Stomach (tissue), 4 donors: ENCODE measurements around the gene COX6B2.

ENCODE experiments used
- POLR2A ChIP-seq, 4 donors: fragments of 450-650 bp; IDR thresholded peaks; one replicate each; pipeline ENCODE4 v1.6.1; 2016; ENCODE audit warnings: antibody characterized with exemption in 4 of 4, control low read depth in 2 of 4, mild to moderate bottlenecking in 1 of 4, moderate library complexity in 1 of 4
- TF ChIP-seq, protein P1 (sequence below), 7 experiments: fragments of 450-650 bp in 4 of 7; fragments of 200-600 bp in 3 of 7; sonication (generic) in 3 of 7; IDR thresholded peaks; one replicate each; pipeline ENCODE4 v1.5.1; 2016 to 2019; ENCODE audit warnings: antibody characterized with exemption in 7 of 7, control low read depth in 2 of 7, mild to moderate bottlenecking in 1 of 7

DNA sequence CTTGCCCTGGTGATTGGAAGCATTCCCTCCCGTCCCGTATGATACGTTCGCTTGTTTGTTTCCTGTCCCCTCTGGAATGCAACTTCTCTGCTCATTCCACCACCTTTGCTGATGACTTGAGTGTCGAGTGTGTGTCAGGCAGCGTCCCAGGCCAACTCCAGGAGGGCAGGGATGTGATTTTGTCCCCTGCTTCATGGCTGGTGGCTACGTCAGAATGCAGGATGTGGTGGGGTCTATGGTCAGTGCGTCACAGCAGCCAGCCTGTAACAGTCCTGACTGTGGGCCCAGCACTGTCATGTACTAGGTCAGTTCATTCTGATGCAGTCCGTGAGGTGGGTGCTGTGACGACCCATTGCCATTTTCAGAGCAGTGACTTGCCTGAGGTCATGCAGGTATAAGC, 54.5 kb downstream of the COX6B2 start:
- TF ChIP-seq, protein P1, sequence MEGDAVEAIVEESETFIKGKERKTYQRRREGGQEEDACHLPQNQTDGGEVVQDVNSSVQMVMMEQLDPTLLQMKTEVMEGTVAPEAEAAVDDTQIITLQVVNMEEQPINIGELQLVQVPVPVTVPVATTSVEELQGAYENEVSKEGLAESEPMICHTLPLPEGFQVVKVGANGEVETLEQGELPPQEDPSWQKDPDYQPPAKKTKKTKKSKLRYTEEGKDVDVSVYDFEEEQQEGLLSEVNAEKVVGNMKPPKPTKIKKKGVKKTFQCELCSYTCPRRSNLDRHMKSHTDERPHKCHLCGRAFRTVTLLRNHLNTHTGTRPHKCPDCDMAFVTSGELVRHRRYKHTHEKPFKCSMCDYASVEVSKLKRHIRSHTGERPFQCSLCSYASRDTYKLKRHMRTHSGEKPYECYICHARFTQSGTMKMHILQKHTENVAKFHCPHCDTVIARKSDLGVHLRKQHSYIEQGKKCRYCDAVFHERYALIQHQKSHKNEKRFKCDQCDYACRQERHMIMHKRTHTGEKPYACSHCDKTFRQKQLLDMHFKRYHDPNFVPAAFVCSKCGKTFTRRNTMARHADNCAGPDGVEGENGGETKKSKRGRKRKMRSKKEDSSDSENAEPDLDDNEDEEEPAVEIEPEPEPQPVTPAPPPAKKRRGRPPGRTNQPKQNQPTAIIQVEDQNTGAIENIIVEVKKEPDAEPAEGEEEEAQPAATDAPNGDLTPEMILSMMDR (IDR thresholded peaks at IDR 0.05): no peak
- no peak for TF ChIP-seq POLR2A (IDR thresholded peaks at IDR 0.05)
